IMR-90 (cell line): ENCODE measurements around the gene FYCO1. TPM values are rescaled to one million over a fixed set of nuclear protein-coding genes. Genes with fewer than 3 reads are reported as not detected.

Experiments
- ATAC-seq: fragments of 200-7000 bp; cut with Tn5 transposase; 2 replicates; pipeline ENCODE4 v1.9.1; 2020; ENCODE audit warnings: low read depth, mild to moderate bottlenecking, moderate library complexity
- BruUV-seq: library from RNA; stranded (reverse); fragments of 400-500 nt; replicated peaks from 2 replicates; lab custom pipeline; 2021; lab: Mats Ljungman, UMichigan
- CTCF ChIA-PET: fragments of 300-600 bp; formaldehyde crosslinking; extraction: SDS; loops from one replicate; lab custom pipeline; 2021; ENCODE audit warnings: antibody characterized with exemption; lab: Yijun Ruan, JAX
- POLR2A ChIA-PET: fragments of 300-600 bp; sonication (Branson Sonifier 250); formaldehyde crosslinking; loops from one replicate; lab custom pipeline; 2022; ENCODE audit warnings: antibody characterized with exemption; ENCODE audit not compliant: unreplicated experiment; lab: Charles Lee
- DNase-seq: peaks from one replicate; pipeline ENCODE4 v3.0.0; 2013
- H2AFZ ChIP-seq: replicated peaks from 2 replicates; pipeline ENCODE3; 2013; ENCODE audit warnings: low read length, mild to moderate bottlenecking; ENCODE audit not compliant: poor library complexity
- H2AK5ac ChIP-seq: 2 replicates; pipeline ENCODE4 v1.6.1; 2013; ENCODE audit warnings: low read depth, low read length, inconsistent platforms
- H2AK9ac ChIP-seq: replicated peaks from 2 replicates; pipeline ENCODE3; 2013; ENCODE audit warnings: mild to moderate bottlenecking, low read depth, low read length, moderate library complexity; ENCODE audit not compliant: poor library complexity
- H2BK120ac ChIP-seq: 2 replicates; pipeline ENCODE4 v1.6.1; 2013; ENCODE audit warnings: low read depth, low read length, inconsistent platforms
- H2BK15ac ChIP-seq: 3 replicates; pipeline ENCODE4 v1.6.1; 2013; ENCODE audit warnings: low read depth, low read length, inconsistent platforms
- H2BK20ac ChIP-seq: 2 replicates; pipeline ENCODE4 v1.6.1; 2013; ENCODE audit warnings: low read depth, mild to moderate bottlenecking, inconsistent platforms, low read length, moderate library complexity
- H2BK5ac ChIP-seq: 2 replicates; pipeline ENCODE4 v1.6.1; 2013; ENCODE audit warnings: mild to moderate bottlenecking, low read depth, low read length, inconsistent platforms; ENCODE audit not compliant: poor library complexity, severe bottlenecking
- H3K14ac ChIP-seq: replicated peaks from 2 replicates; pipeline ENCODE4 v1.6.1; 2013; ENCODE audit warnings: low read depth, low read length, inconsistent platforms
- H3K18ac ChIP-seq: 2 replicates; pipeline ENCODE4 v1.6.1; 2013; ENCODE audit warnings: low read depth, low read length, control low read depth
- H3K23ac ChIP-seq: 2 replicates; pipeline ENCODE4 v1.6.1; 2013; ENCODE audit warnings: low read depth, low read length, inconsistent platforms
- H3K27ac ChIP-seq: 2 replicates; pipeline ENCODE4 v1.5.1; 2013; ENCODE audit warnings: mild to moderate bottlenecking, control low read depth, low read length; ENCODE audit not compliant: insufficient read depth
- H3K27me3 ChIP-seq: 2 replicates; pipeline ENCODE4 v1.6.1; 2013; ENCODE audit warnings: low read length; ENCODE audit not compliant: control insufficient read depth, insufficient read depth
- H3K36me3 ChIP-seq: 2 replicates; pipeline ENCODE4 v1.6.1; 2013; ENCODE audit warnings: low read length, mixed read lengths; ENCODE audit not compliant: control insufficient read depth, insufficient read depth
- H3K4ac ChIP-seq: 2 replicates; pipeline ENCODE4 v1.6.1; 2013; ENCODE audit warnings: low read depth, low read length, inconsistent platforms
- H3K4me1 ChIP-seq: 2 replicates; pipeline ENCODE4 v1.6.1; 2013; ENCODE audit warnings: low read length, mixed read lengths; ENCODE audit not compliant: control insufficient read depth, insufficient read depth
- H3K4me2 ChIP-seq: 2 replicates; pipeline ENCODE4 v1.6.1; 2013; ENCODE audit warnings: low read depth, mild to moderate bottlenecking, control low read depth, low read length, moderate library complexity
- H3K4me3 ChIP-seq: 2 replicates; pipeline ENCODE4 v1.5.1; 2013; ENCODE audit warnings: low read depth, mild to moderate bottlenecking, control low read depth, low read length, moderate library complexity; ENCODE audit not compliant: insufficient read depth
- H3K56ac ChIP-seq: 2 replicates; pipeline ENCODE4 v1.6.1; 2013; ENCODE audit warnings: low read length, inconsistent platforms; ENCODE audit not compliant: insufficient read depth; ENCODE audit errors: extremely low read depth
- H3K79me1 ChIP-seq, 2 experiments: 2 replicates each; pipeline ENCODE4 v1.6.1; 2013; ENCODE audit warnings: low read length in 2 of 2, inconsistent platforms in 1 of 2, low read depth in 1 of 2
- H3K9ac ChIP-seq: 2 replicates; pipeline ENCODE4 v1.6.1; 2013; ENCODE audit warnings: low read depth, low read length, control low read depth
- H3K9me1 ChIP-seq: 2 replicates; pipeline ENCODE4 v1.6.1; 2013; ENCODE audit warnings: low read length, inconsistent platforms; ENCODE audit not compliant: insufficient read depth
- H3K9me3 ChIP-seq: 2 replicates; pipeline ENCODE4 v1.6.1; 2013; ENCODE audit warnings: low read length; ENCODE audit not compliant: control insufficient read depth, insufficient read depth
- H4K20me1 ChIP-seq: 2 replicates; pipeline ENCODE4 v1.6.1; 2013; ENCODE audit warnings: low read length, inconsistent platforms; ENCODE audit not compliant: insufficient read depth
- H4K5ac ChIP-seq: 2 replicates; pipeline ENCODE4 v1.6.1; 2013; ENCODE audit warnings: mild to moderate bottlenecking, low read depth, low read length, control low read depth
- H4K8ac ChIP-seq, 2 experiments: 2 replicates each; pipeline ENCODE4 v1.6.1; 2013; ENCODE audit warnings: low read depth in 2 of 2, low read length in 2 of 2, control low read depth in 1 of 2, inconsistent platforms in 1 of 2
- H4K91ac ChIP-seq: 2 replicates; pipeline ENCODE4 v1.6.1; 2013; ENCODE audit warnings: low read depth, low read length, inconsistent platforms; ENCODE audit not compliant: insufficient read depth
- BHLHE40 ChIP-seq: fragments of 150-350 bp; IDR thresholded peaks from 2 replicates; pipeline ENCODE4 v1.6.1; 2016; ENCODE audit warnings: mild to moderate bottlenecking, low read depth, low read length
- CEBPB ChIP-seq: IDR thresholded peaks from 2 replicates; pipeline ENCODE4 v1.6.1; 2012; ENCODE audit warnings: low read depth, low read length, improper control_type of control experiment
- CHD1 ChIP-seq: IDR thresholded peaks from 2 replicates; pipeline ENCODE4 v1.6.1; 2012; ENCODE audit warnings: low read depth, low read length, improper control_type of control experiment
- CTCF ChIP-seq: conservative IDR thresholded peaks from 2 replicates; pipeline ENCODE4 v1.5.1; 2012; ENCODE audit warnings: mild to moderate bottlenecking, low read depth, low read length, improper control_type of control experiment
- FOS ChIP-seq: fragments of 150-350 bp; IDR thresholded peaks from 2 replicates; pipeline ENCODE4 v1.6.1; 2016; ENCODE audit warnings: low read depth, low read length
- MAFK ChIP-seq: IDR thresholded peaks from 2 replicates; pipeline ENCODE4 v1.6.1; 2012; ENCODE audit warnings: low read depth, low read length, improper control_type of control experiment
- MAZ ChIP-seq: IDR thresholded peaks from 2 replicates; pipeline ENCODE4 v1.6.1; 2012; ENCODE audit warnings: low read depth, mild to moderate bottlenecking, low read length, improper control_type of control experiment, moderate library complexity, borderline replicate concordance
- MXI1 ChIP-seq: IDR thresholded peaks from 2 replicates; pipeline ENCODE4 v1.6.1; 2012; ENCODE audit warnings: low read depth, mild to moderate bottlenecking, low read length, moderate library complexity, borderline replicate concordance
- NFE2L2 ChIP-seq: fragments of 150-350 bp; IDR thresholded peaks from 2 replicates; pipeline ENCODE4 v1.6.1; 2016; ENCODE audit warnings: low read depth, mild to moderate bottlenecking, low read length
- POLR2A ChIP-seq: IDR thresholded peaks from 2 replicates; pipeline ENCODE4 v1.6.1; 2012; ENCODE audit warnings: mild to moderate bottlenecking, low read depth, low read length
- RAD21 ChIP-seq: IDR thresholded peaks from 2 replicates; pipeline ENCODE4 v1.6.1; 2012; ENCODE audit warnings: low read length, improper control_type of control experiment
- RCOR1 ChIP-seq: IDR thresholded peaks from 2 replicates; pipeline ENCODE4 v1.6.1; 2012; ENCODE audit warnings: mild to moderate bottlenecking, low read length, improper control_type of control experiment; ENCODE audit not compliant: insufficient replicate concordance
- RFX5 ChIP-seq: IDR thresholded peaks from 2 replicates; pipeline ENCODE4 v1.8.0; 2012; ENCODE audit warnings: low read depth, mild to moderate bottlenecking, low read length, moderate library complexity
- SMC3 ChIP-seq: fragments of 150-350 bp; IDR thresholded peaks from 2 replicates; pipeline ENCODE4 v1.6.1; 2016; ENCODE audit warnings: low read depth, mild to moderate bottlenecking, antibody characterized with exemption, low read length, moderate library complexity
- USF2 ChIP-seq: fragments of 150-350 bp; IDR thresholded peaks from 2 replicates; pipeline ENCODE4 v1.6.1; 2017; ENCODE audit warnings: mild to moderate bottlenecking, antibody characterized with exemption, low read length, low read depth
- WGBS, 2 experiments: methylation state at CpG; one replicate each; pipeline versions ENCODE4 v1.1.5 to v1.1.7; 2013; ENCODE audit warnings: missing lambda C conversion rate in 2 of 2; ENCODE audit not compliant: insufficient read length in 1 of 2; ENCODE audit errors: extremely low coverage in 2 of 2; 5-methylcytosine and 5-hydroxymethylcytosine counted together
- dilution Hi-C: fragments of 300-500 bp; cut with HindIII; formaldehyde crosslinking; loops from one replicate; pipeline ENCODE4 v1.14.3; 2018; ENCODE audit warnings: low sequenced_read_pairs; ENCODE audit not compliant: unreplicated experiment
- in situ Hi-C: fragments of 300-500 bp; cut with MboI; formaldehyde crosslinking; loops from 3 replicates; pipeline ENCODE4 v1.14.3; 2019; ENCODE audit warnings: low sequenced_read_pairs, inconsistent platforms, mixed read lengths
- intact Hi-C: fragments of 100-400 bp; cut with micrococcal nuclease; formaldehyde crosslinking; loops from 2 replicates; pipeline ENCODE4 v1.10.0; 2022
- polyA plus RNA-seq, 3 experiments: library from polyadenylated mRNA; depleted of rRNA; stranded (reverse); fragments of >200 nt; gene quantifications; 2 replicates each; pipeline ENCODE4 v1.2.3, GENCODE V29; 2012; ENCODE audit warnings: low replicate concordance in 1 of 3
- total RNA-seq: library from RNA; depleted of rRNA; stranded (reverse); fragments of >200 nt; gene quantifications from 2 replicates; pipeline ENCODE4 v1.2.3, GENCODE V29; 2012
- TF ChIP-seq, protein P1 (sequence below): fragments of 150-350 bp; IDR thresholded peaks from 2 replicates; pipeline ENCODE4 v1.6.1; 2016; ENCODE audit warnings: low read depth, mild to moderate bottlenecking, low read length, moderate library complexity, borderline replicate concordance

The FYCO1 gene
- total and polyA plus RNA-seq, 2 of the 4 experiments (the other 2 are of a cell fraction), result 13.7 to 20.1 TPM

GRCh38 chr3:45954306-45954705, 41.3 kb downstream of the FYCO1 start:
- Histone ChIP-seq H2BK20ac (no peak overlapping the region), H3K9ac (no peak overlapping the region), H3K4me1 (peaks cover 11% of the 10 kb centered on the region), H3K4me2 (no peak overlapping the region), H3K27ac (no peak overlapping the region), H3K23ac (no peak overlapping the region), H4K8ac (no peak overlapping the region), H2BK5ac (no peak overlapping the region), H3K9me3 (no peaks in the 10 kb centered on the region), H2BK120ac (no peak overlapping the region), H4K20me1 (no peaks in the 10 kb centered on the region), H3K9me1 (peaks cover 18% of the 10 kb centered on the region), H2AK5ac (no peak overlapping the region), H3K56ac (no peak overlapping the region), H3K18ac (no peak overlapping the region), H4K5ac (no peak overlapping the region), H3K4ac (no peak overlapping the region), H2AK9ac (no peak overlapping the region), H3K4me3 (no peak overlapping the region), H3K79me1 (no peaks in the 10 kb centered on the region), H3K14ac (no peak overlapping the region), H2BK15ac (no peak overlapping the region), H3K27me3 (no peaks in the 10 kb centered on the region), H4K91ac (no peak overlapping the region), H3K36me3 (peaks cover 74% of the 10 kb centered on the region), H2AFZ (no peak overlapping the region)
- dilution Hi-C loops (no loop called here), in situ Hi-C loops (no loop called here), intact Hi-C loops (no loop called here)
- DNase-seq (no peak), ATAC-seq (no peak)
- no TSS peak for BruUV-seq
- ChIA-PET POLR2A (no interaction called here), CTCF (interaction anchor here (0.7 kb wide), 1 partner anchor 1219 kb away, joined by 4 read pairs; no protein-coding TSS in a partner anchor)
- TF ChIP-seq BHLHE40 (no peak), USF2 (no peak), MAZ (no peak), CHD1 (no peak), RAD21 (no peak), RFX5 (no peak), CEBPB (no peak), NFE2L2 (no peak), FOS (no peak), SMC3 (no peak), MXI1 (no peak), CTCF (no peak), POLR2A (no peak), MAFK (no peak), RCOR1 (no peak)
- TF ChIP-seq, protein P1, sequence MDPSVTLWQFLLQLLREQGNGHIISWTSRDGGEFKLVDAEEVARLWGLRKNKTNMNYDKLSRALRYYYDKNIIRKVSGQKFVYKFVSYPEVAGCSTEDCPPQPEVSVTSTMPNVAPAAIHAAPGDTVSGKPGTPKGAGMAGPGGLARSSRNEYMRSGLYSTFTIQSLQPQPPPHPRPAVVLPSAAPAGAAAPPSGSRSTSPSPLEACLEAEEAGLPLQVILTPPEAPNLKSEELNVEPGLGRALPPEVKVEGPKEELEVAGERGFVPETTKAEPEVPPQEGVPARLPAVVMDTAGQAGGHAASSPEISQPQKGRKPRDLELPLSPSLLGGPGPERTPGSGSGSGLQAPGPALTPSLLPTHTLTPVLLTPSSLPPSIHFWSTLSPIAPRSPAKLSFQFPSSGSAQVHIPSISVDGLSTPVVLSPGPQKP, result no peak
- no CpG with 5 or more reads among the region's 3 CpGs for WGBS, 2 experiments
